Ectodermal cell (in vitro differentiated cells): ENCODE measurements around the gene ADAT1.
"Not testable (repeated sequence)": the region's sequence is repeated elsewhere in the genome, so short reads cannot be mapped to it uniquely, and the experiment has no call there.

ENCODE experiments used
- H3K27ac ChIP-seq: 2 replicates; pipeline ENCODE4 v1.7.0; 2013; ENCODE audit warnings: mild to moderate bottlenecking, low read depth, low read length; ENCODE audit not compliant: insufficient read depth, poor library complexity, severe bottlenecking
- H3K27me3 ChIP-seq: 2 replicates; pipeline ENCODE4 v1.7.0; 2013; ENCODE audit warnings: mild to moderate bottlenecking, low read length; ENCODE audit not compliant: insufficient read depth, control insufficient read depth, poor library complexity, severe bottlenecking
- H3K36me3 ChIP-seq: one replicate; pipeline ENCODE4 v1.7.0; 2013; ENCODE audit warnings: low read length; ENCODE audit not compliant: control insufficient read depth, insufficient read depth
- H3K4me1 ChIP-seq: one replicate; pipeline ENCODE4 v1.7.0; 2013; ENCODE audit warnings: low read length; ENCODE audit not compliant: control insufficient read depth, insufficient read depth
- H3K4me3 ChIP-seq: 2 replicates; pipeline ENCODE4 v1.7.0; 2013; ENCODE audit warnings: low read depth, low read length, control low read depth; ENCODE audit not compliant: insufficient read depth
- H3K9me3 ChIP-seq: 2 replicates; pipeline ENCODE4 v1.7.0; 2013; ENCODE audit warnings: mild to moderate bottlenecking, low read length, moderate library complexity; ENCODE audit not compliant: control insufficient read depth
- WGBS, 2 experiments: methylation state at CpG; one replicate each; pipeline ENCODE4 v1.1.7; 2013; ENCODE audit warnings: missing lambda C conversion rate in 2 of 2; 5-methylcytosine and 5-hydroxymethylcytosine counted together

Gene ADAT1

DNA sequence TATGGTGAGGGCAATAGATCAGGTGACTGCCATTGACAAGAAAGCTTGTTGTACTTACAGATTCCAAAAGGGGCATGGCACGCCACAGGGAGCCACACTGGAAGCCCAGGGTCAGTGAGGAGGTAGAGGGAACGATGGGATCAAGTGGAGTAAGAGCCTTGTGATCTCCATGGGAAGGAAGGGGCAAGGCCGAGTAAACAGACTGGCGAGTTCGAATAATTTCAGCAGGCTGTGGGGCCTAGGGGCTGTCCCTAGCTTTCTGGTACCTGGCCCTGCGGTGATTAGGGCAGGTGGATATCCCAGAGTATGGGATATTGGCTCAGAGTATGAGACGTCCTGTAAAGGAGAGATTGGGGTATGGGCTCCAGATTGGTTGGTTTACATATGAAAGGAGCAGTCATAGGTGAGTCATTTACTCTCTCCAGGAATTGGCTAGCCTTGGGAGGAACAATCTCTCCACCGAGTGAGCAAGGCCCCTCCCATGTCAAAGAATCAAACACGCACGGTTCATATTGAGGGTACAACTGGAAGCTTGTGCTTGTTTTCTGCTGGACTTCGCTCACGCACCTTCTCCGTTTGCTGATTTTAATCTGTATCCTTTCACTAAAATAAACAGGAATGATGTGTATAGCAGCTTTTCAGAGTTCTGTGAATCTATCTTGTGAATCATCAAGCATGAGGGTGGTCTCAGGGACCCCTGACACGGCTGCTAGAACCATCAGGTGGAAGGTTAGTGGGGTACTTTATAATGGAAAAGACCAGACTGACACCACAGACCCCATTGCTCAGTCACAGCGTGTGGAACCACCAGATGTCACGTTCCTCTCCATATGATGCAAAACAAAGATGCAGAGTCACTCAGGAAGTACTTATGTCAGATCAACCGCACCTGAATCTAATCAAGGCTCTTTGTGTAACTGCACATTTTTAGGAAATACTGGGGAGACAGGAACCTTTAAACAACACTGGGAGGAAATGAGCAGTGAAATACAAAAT is 29.0 kb downstream of the ADAT1 start:
- Histone ChIP-seq H3K27me3 (no peaks in the 10 kb centered on the region), H3K4me3 (no peak overlapping the region), H3K36me3 (peaks cover 6% of the 10 kb centered on the region), H3K9me3 (no peaks in the 10 kb centered on the region), H3K27ac (no peak overlapping the region), H3K4me1 (no peaks in the 10 kb centered on the region)
- WGBS, 2 experiments: 64 to 66% methylated on average over 16 to 17 of the region's 17 CpGs

DNA sequence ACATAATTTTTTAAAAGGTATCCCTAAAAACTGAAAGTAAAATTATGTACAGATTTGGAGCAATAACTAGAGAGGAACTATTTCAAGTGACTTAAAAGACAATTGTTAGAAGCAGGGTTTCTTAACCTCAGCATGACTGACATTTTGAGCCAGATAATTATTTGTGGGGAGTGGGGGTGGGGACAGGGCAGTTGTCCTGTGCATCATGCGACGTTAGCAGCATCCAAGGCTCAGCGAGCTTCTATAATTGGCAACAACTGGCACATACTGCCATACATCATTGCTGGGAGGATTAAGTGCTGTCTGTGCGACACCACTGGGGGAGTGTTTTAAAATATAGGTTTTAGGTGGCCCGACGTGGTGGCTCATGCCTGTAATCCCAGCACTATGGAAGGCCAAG is 29.8 kb downstream of the ADAT1 start:
- H3K4me3 ChIP-seq: no peak overlapping the region
- 92 to 94% methylated on average over 6 of the region's 6 CpGs for WGBS, 2 experiments
- no peaks in the 10 kb centered on the region for H3K9me3 ChIP-seq
- H3K27ac ChIP-seq: no peak overlapping the region
- H3K27me3 ChIP-seq: no peaks in the 10 kb centered on the region
- no peaks in the 10 kb centered on the region for H3K4me1 ChIP-seq
- peaks cover 6% of the 10 kb centered on the region for H3K36me3 ChIP-seq

DNA sequence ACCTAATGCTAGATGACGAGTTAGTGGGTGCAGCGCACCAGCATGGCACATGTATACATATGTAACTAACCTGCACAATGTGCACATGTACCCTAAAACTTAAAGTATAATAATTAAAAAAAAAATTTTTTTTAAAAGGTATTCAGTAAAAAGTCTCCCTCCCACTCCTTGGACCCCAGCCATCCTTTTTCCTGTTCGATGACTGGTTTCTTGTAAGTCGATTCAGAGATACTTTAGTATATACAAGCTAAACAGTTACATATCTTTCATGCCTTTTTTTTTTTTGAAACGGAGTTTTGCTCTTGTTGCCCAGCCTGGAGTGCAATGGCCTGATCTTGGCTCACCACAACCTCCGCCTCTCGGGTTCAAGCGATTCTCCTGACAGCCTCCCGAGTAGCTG is 31.2 kb downstream of the ADAT1 start:
- not testable (repeated sequence) for H3K4me3 ChIP-seq, H3K27ac ChIP-seq, H3K4me1 ChIP-seq, H3K27me3 ChIP-seq, H3K36me3 ChIP-seq, H3K9me3 ChIP-seq
- WGBS, 2 experiments: 92 to 95% methylated on average over 7 of the region's 9 CpGs

DNA sequence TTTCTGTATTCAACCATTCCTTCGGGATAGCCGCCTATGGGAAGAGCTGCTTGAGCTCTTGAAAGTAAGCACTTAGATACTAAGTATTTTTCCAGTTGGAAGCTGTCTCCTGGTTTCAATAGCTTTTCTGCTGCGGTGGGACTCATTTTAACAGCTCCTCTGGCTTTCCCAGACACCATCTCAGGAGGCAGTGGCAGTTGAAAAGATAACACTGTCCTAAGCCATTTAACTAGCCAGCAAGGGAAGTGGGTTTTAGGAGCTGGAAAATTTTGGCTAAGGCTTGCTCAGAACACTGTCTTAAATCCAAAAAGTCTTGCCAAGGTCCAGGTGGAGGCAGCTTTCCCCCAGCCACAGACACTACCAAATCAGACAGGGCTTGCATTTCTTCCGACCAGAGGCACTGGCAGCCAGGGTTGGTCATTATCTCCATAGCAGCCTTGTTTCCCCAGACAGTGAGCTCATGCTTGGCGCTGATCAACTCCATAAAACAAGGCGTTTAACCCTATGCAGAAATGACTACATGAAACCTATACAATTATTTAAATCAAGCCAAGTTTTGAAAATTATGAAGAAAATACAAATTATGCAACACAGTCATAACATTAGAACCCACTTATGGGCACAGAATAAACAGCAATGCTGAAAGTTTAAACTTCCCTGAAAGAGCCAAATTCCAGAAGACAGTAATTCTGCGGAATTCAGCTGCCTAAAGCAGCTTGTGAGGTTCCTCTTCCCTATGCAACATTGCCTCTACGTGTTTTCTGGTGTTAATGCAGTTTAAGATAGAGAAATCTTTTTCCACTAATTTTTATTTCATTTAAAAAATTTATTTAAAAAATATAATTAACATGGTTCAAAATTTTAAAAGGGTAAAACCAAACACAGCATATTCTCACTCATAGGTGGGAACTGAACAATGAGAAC is 31.9 kb downstream of the ADAT1 start:
- Histone ChIP-seq H3K36me3 (no peaks in the 10 kb centered on the region), H3K9me3 (no peaks in the 10 kb centered on the region), H3K4me1 (no peaks in the 10 kb centered on the region), H3K27ac (no peak overlapping the region), H3K27me3 (no peaks in the 10 kb centered on the region), H3K4me3 (no peak overlapping the region)
- WGBS, 2 experiments: 83 to 84% methylated on average over 7 to 8 of the region's 8 CpGs

DNA sequence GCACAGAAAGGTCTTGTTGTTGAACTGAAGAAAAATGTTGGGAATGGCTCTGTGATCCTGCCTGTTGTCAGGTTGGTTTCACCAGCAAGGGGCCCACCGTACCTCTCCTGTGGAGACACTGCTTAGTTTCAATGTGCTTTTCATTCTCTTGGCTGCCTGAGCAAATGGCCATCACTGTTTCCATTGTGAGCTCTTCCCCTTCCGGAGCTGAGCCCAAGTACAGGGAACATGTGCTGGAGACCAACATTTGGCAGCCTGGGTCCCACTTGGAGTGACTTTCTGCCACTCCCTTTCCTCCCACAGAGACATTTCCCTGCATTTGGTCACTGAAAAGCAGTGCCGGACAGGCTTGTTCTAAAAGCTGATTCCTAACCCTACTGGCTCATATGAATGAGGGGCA is 33.8 kb downstream of the ADAT1 start:
- Histone ChIP-seq H3K27me3 (no peaks in the 10 kb centered on the region), H3K4me1 (no peaks in the 10 kb centered on the region), H3K36me3 (no peaks in the 10 kb centered on the region), H3K9me3 (no peaks in the 10 kb centered on the region), H3K27ac (no peak overlapping the region), H3K4me3 (no peak overlapping the region)
- 68 to 78% methylated on average over 3 of the region's 3 CpGs for WGBS, 2 experiments

DNA sequence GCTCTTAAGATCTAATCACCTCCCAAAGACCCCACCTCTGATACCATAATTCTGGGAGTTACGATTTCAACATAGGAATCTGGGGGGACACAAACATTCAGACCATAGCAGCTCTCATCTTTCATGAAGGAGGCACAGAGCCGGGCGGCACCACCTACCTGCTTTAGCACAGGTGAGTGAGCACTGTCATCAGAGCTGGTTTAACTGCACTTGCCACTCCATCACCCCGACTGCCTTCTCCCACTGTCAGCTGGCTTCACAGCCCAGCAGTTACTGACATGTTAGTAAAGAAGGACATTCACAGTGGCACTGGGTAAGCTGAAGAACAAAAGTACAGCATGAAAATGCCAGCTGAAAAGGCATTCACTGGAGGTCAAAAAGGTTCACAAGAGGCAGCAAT is 34.4 kb downstream of the ADAT1 start:
- H3K36me3 ChIP-seq: no peaks in the 10 kb centered on the region
- no peaks in the 10 kb centered on the region for H3K27me3 ChIP-seq
- H3K4me3 ChIP-seq: no peak overlapping the region
- WGBS, 2 experiments: 93 to 94% methylated on average over 4 of the region's 4 CpGs
- H3K9me3 ChIP-seq: no peaks in the 10 kb centered on the region
- no peaks in the 10 kb centered on the region for H3K4me1 ChIP-seq
- H3K27ac ChIP-seq: no peak overlapping the region

GRCh38 chr16:75584108-75584507 is 39.0 kb downstream of the ADAT1 start:
- H3K4me1 ChIP-seq: no peaks in the 10 kb centered on the region
- H3K4me3 ChIP-seq: no peak overlapping the region
- H3K9me3 ChIP-seq: no peaks in the 10 kb centered on the region
- no peaks in the 10 kb centered on the region for H3K27me3 ChIP-seq
- no peak overlapping the region for H3K27ac ChIP-seq
- H3K36me3 ChIP-seq: peaks cover 4% of the 10 kb centered on the region
- 84% methylated on average over 3 of the region's 3 CpGs for WGBS, 2 experiments

- 96 to 97% methylated on average over 7 of the region's 7 CpGs for WGBS, 2 experiments
- H3K27ac ChIP-seq: no peak overlapping the region
- H3K4me1 ChIP-seq: no peaks in the 10 kb centered on the region
- no peak overlapping the region for H3K4me3 ChIP-seq
- peaks cover 8% of the 10 kb centered on the region for H3K36me3 ChIP-seq
- H3K9me3 ChIP-seq: no peaks in the 10 kb centered on the region
- no peaks in the 10 kb centered on the region for H3K27me3 ChIP-seq
These were observed 43.7 kb downstream of the ADAT1 start for GRCh38 chr16:75579281-75579834.

- H3K36me3 ChIP-seq: peaks cover 14% of the 10 kb centered on the region
- 96 to 97% methylated on average over 1 to 2 of the region's 2 CpGs for WGBS, 2 experiments
- no peaks in the 10 kb centered on the region for H3K27me3 ChIP-seq
- H3K4me1 ChIP-seq: no peaks in the 10 kb centered on the region
- H3K4me3 ChIP-seq: no peak overlapping the region
- H3K9me3 ChIP-seq: no peaks in the 10 kb centered on the region
- no peak overlapping the region for H3K27ac ChIP-seq
These were observed 44.4 kb downstream of the ADAT1 start for GRCh38 chr16:75578725-75579124.

DNA sequence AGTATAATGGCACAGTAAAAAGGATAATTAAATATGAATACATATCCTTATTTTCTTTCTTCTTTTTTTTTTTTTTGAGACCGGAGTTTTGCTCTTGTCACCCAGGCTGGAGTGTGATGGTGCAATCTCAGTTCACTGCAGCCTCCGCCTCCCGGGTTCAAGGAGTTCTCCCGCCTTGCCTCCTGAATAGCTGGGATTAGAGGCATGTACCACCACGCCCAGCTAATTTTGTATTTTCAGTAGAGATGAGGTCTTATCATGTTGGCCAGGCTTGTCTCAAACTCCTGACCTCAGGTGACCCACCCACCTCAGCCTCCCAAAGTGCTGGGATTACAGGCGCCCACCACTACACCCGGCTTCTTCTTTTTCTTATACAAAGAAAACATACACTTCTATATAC is 44.9 kb downstream of the ADAT1 start:
- no peaks in the 10 kb centered on the region for H3K4me1 ChIP-seq
- H3K9me3 ChIP-seq: no peaks in the 10 kb centered on the region
- 91 to 93% methylated on average over 7 of the region's 7 CpGs for WGBS, 2 experiments
- no peak overlapping the region for H3K4me3 ChIP-seq
- H3K27ac ChIP-seq: no peak overlapping the region
- peaks cover 15% of the 10 kb centered on the region for H3K36me3 ChIP-seq
- H3K27me3 ChIP-seq: no peaks in the 10 kb centered on the region
